ENCODE data around the gene TES. TPM values are rescaled to one million over a fixed set of nuclear protein-coding genes. Genes with fewer than 3 reads are reported as not detected.

Gene TES
- total RNA-seq, 2 donors from 2014 or later, result 46.6 to 96.6 TPM

- no peak for DNase-seq (ENCODE audit: low spot score)
- intact Hi-C loops (cut with DNase I), result no loop called here
- Histone ChIP-seq H3K27ac (no peak overlapping the region), H3K4me3 (no peak overlapping the region), H3K36me3 (no peaks in the 10 kb centered on the region), H3K9me3 (no peaks in the 10 kb centered on the region), H3K4me1 (replicated peaks) (no peaks in the 10 kb centered on the region), H3K27me3 (replicated peaks; ENCODE audit: insufficient read depth) (no peaks in the 10 kb centered on the region)
- TF ChIP-seq CTCF (IDR thresholded peaks at IDR 0.05) (no peak), POLR2AphosphoS5 (IDR thresholded peaks at IDR 0.05) (no peak), POLR2A (IDR thresholded peaks at IDR 0.05) (no peak)
- 90% methylated on average over 2 of the region's 2 CpGs for WGBS
Measured at GRCh38 chr7:116165717-116166116, 44.6 kb upstream of the TES start.

- Histone ChIP-seq H3K9me3 (no peaks in the 10 kb centered on the region), H3K4me1 (replicated peaks) (no peaks in the 10 kb centered on the region), H3K27ac (no peak overlapping the region), H3K27me3 (replicated peaks; ENCODE audit: insufficient read depth) (no peaks in the 10 kb centered on the region), H3K36me3 (no peaks in the 10 kb centered on the region), H3K4me3 (no peak overlapping the region)
- TF ChIP-seq POLR2A (IDR thresholded peaks at IDR 0.05), result no peak
- WGBS, result 88% methylated on average over 2 of the region's 2 CpGs
- intact Hi-C loops (cut with DNase I), result no loop called here
- DNase-seq (ENCODE audit: low spot score), result no peak
Measured at GRCh38 chr7:116166156-116166555, 44.2 kb upstream of the TES start.

- WGBS, result 67% methylated on average over 4 of the region's 4 CpGs
- no peaks in the 10 kb centered on the region for H3K9me3 ChIP-seq
- TF ChIP-seq POLR2A (IDR thresholded peaks at IDR 0.05) (no peak), CTCF (IDR thresholded peaks at IDR 0.05) (no peak), POLR2AphosphoS5 (IDR thresholded peaks at IDR 0.05) (no peak)
- no peaks in the 10 kb centered on the region for H3K4me1 ChIP-seq (replicated peaks)
- no peak overlapping the region for H3K4me3 ChIP-seq
- H3K27me3 ChIP-seq (replicated peaks; ENCODE audit: insufficient read depth), result no peaks in the 10 kb centered on the region
- intact Hi-C loops (cut with DNase I), result no loop called here
- no peak for DNase-seq (ENCODE audit: low spot score)
- H3K27ac ChIP-seq, result no peak overlapping the region
- H3K36me3 ChIP-seq, result no peaks in the 10 kb centered on the region
Measured at GRCh38 chr7:116167177-116167576, 43.2 kb upstream of the TES start.

GRCh38 chr7:116169060-116169459, 41.3 kb upstream of the TES start:
- no peaks in the 10 kb centered on the region for H3K36me3 ChIP-seq
- no peak overlapping the region for H3K4me3 ChIP-seq
- 65% methylated on average over 1 of the region's 1 CpG for WGBS
- intact Hi-C loops (cut with DNase I), result no loop called here
- no peaks in the 10 kb centered on the region for H3K27me3 ChIP-seq (replicated peaks; ENCODE audit: insufficient read depth)
- no peak for DNase-seq (ENCODE audit: low spot score)
- TF ChIP-seq POLR2AphosphoS5 (IDR thresholded peaks at IDR 0.05), result no peak
- TF ChIP-seq POLR2A (IDR thresholded peaks at IDR 0.05), result no peak
- no peak for TF ChIP-seq CTCF (IDR thresholded peaks at IDR 0.05)
- H3K27ac ChIP-seq, result no peak overlapping the region
- H3K9me3 ChIP-seq, result no peaks in the 10 kb centered on the region
- no peaks in the 10 kb centered on the region for H3K4me1 ChIP-seq (replicated peaks)

GRCh38 chr7:116170180-116170579, 40.2 kb upstream of the TES start:
- intact Hi-C loops (cut with DNase I), result loop anchor here (5.0 kb wide), 1 partner anchor 422 kb away; no protein-coding TSS in a partner anchor
- no peaks in the 10 kb centered on the region for H3K36me3 ChIP-seq
- no peaks in the 10 kb centered on the region for H3K9me3 ChIP-seq
- H3K4me3 ChIP-seq, result no peak overlapping the region
- H3K4me1 ChIP-seq (replicated peaks), result no peaks in the 10 kb centered on the region
- TF ChIP-seq CTCF (IDR thresholded peaks at IDR 0.05) (no peak), POLR2AphosphoS5 (IDR thresholded peaks at IDR 0.05) (no peak), POLR2A (IDR thresholded peaks at IDR 0.05) (no peak)
- H3K27ac ChIP-seq, result no peak overlapping the region
- no peak for DNase-seq (ENCODE audit: low spot score)
- H3K27me3 ChIP-seq (replicated peaks; ENCODE audit: insufficient read depth), result no peaks in the 10 kb centered on the region
